SK-N-SH treated with all-trans-retinoic acid at 6 μM for 48 hours (cell line): Measurements from ENCODE around the gene SDK2.

Source experiments
- ATAC-seq: fragments of 200-7000 bp; cut with Tn5 transposase; 3 replicates; pipeline ENCODE4 v1.9.1; 2020; ENCODE audit warnings: mild to moderate bottlenecking, moderate library complexity
- ARNTL ChIP-seq: fragments of 450-650 bp; formaldehyde crosslinking; IDR thresholded peaks from 2 replicates; pipeline ENCODE4 v1.5.0; 2020; ENCODE audit warnings: low read depth, mild to moderate bottlenecking, moderate library complexity, borderline replicate concordance
- BACH2 ChIP-seq: fragments of 250-450 bp; sonication (Bioruptor Pico); IDR thresholded peaks from 2 replicates; pipeline ENCODE4 v1.9.0; 2021; ENCODE audit warnings: mild to moderate bottlenecking, borderline replicate concordance
- CSDC2 ChIP-seq: fragments of 250-450 bp; sonication (Bioruptor Pico); IDR thresholded peaks from 2 replicates; pipeline ENCODE4 v1.5.0; 2020; ENCODE audit warnings: mild to moderate bottlenecking, moderate library complexity
- ESRRG ChIP-seq: fragments of 250-450 bp; sonication (Bioruptor Pico); IDR thresholded peaks from 2 replicates; pipeline ENCODE4 v1.6.1; 2021; ENCODE audit warnings: mild to moderate bottlenecking
- GLIS3 ChIP-seq: fragments of 250-450 bp; sonication (Bioruptor Pico); IDR thresholded peaks from 2 replicates; pipeline ENCODE4 v1.5.0; 2020; ENCODE audit warnings: mild to moderate bottlenecking, moderate library complexity
- ISL1 ChIP-seq: fragments of 250-450 bp; sonication (Bioruptor Pico); IDR thresholded peaks from 2 replicates; pipeline ENCODE4 v2.1.2; 2022; ENCODE audit warnings: mild to moderate bottlenecking, moderate library complexity
- OSR1 ChIP-seq: fragments of 250-450 bp; sonication (Bioruptor Pico); IDR thresholded peaks from 2 replicates; pipeline ENCODE4 v1.8.0; 2022; ENCODE audit warnings: moderate library complexity, mild to moderate bottlenecking, inconsistent platforms
- PPARA ChIP-seq: fragments of 250-450 bp; sonication (Bioruptor Pico); IDR thresholded peaks from 2 replicates; pipeline ENCODE4 v1.5.0; 2020; ENCODE audit warnings: mild to moderate bottlenecking, borderline replicate concordance
- RARB ChIP-seq: fragments of 250-450 bp; sonication (Bioruptor Pico); IDR thresholded peaks from 2 replicates; pipeline ENCODE4 v1.8.0; 2021; ENCODE audit warnings: mild to moderate bottlenecking, moderate library complexity
- SNAI2 ChIP-seq: fragments of 250-450 bp; sonication (Bioruptor Pico); IDR thresholded peaks from 2 replicates; pipeline ENCODE4 v1.5.0; 2020; ENCODE audit warnings: mild to moderate bottlenecking, moderate library complexity
- TCF4 ChIP-seq: fragments of 250-450 bp; sonication (Bioruptor Pico); IDR thresholded peaks from 2 replicates; pipeline ENCODE4 v1.8.0; 2021; ENCODE audit warnings: mild to moderate bottlenecking, moderate library complexity, borderline replicate concordance
- TOX ChIP-seq: fragments of 250-450 bp; sonication (Bioruptor Pico); IDR thresholded peaks from 2 replicates; pipeline ENCODE4 v1.8.0; 2021; ENCODE audit warnings: mild to moderate bottlenecking, moderate library complexity, borderline replicate concordance
- ZC3H10 ChIP-seq: fragments of 250-450 bp; sonication (Bioruptor Pico); IDR thresholded peaks from 2 replicates; pipeline ENCODE4 v1.5.1; 2021; ENCODE audit warnings: mild to moderate bottlenecking, moderate library complexity
- ZFP30 ChIP-seq: fragments of 450-650 bp; formaldehyde crosslinking; IDR thresholded peaks from 2 replicates; pipeline ENCODE4 v1.5.0; 2022; ENCODE audit warnings: mild to moderate bottlenecking, moderate library complexity
- ZNF565 ChIP-seq: fragments of 450-650 bp; formaldehyde crosslinking; conservative IDR thresholded peaks from 2 replicates; pipeline ENCODE4 v1.5.0; 2020; ENCODE audit warnings: low read depth, mild to moderate bottlenecking, moderate library complexity
- ZNF70 ChIP-seq: fragments of 450-650 bp; formaldehyde crosslinking; IDR thresholded peaks from 2 replicates; pipeline ENCODE4 v1.5.0; 2020; ENCODE audit warnings: mild to moderate bottlenecking, moderate library complexity
- ZNF8 ChIP-seq: fragments of 450-650 bp; formaldehyde crosslinking; IDR thresholded peaks from 2 replicates; pipeline ENCODE4 v1.5.0; 2020; ENCODE audit warnings: mild to moderate bottlenecking, moderate library complexity
- TF ChIP-seq, protein P1 (sequence below): fragments of 250-450 bp; sonication (Bioruptor Pico); IDR thresholded peaks from 2 replicates; pipeline ENCODE4 v1.8.0; 2021; ENCODE audit warnings: low read depth, mild to moderate bottlenecking, moderate library complexity, borderline replicate concordance
- TF ChIP-seq, protein P2 (sequence below): fragments of 250-450 bp; sonication (Bioruptor Pico); IDR thresholded peaks from 2 replicates; pipeline ENCODE4 v1.5.0; 2020; ENCODE audit warnings: mild to moderate bottlenecking, moderate library complexity
- TF ChIP-seq, protein P3 (sequence below): fragments of 250-450 bp; sonication (Bioruptor Pico); IDR thresholded peaks from 2 replicates; pipeline ENCODE4 v1.8.0; 2020; ENCODE audit warnings: mild to moderate bottlenecking, moderate library complexity, borderline replicate concordance
- TF ChIP-seq, protein P4 (sequence below): fragments of 250-450 bp; sonication (Bioruptor Pico); IDR thresholded peaks from 2 replicates; pipeline ENCODE4 v1.5.1; 2020; ENCODE audit warnings: low read depth, mild to moderate bottlenecking, moderate library complexity
- TF ChIP-seq, protein P5 (sequence below): fragments of 250-450 bp; sonication (Bioruptor Pico); IDR thresholded peaks from 2 replicates; pipeline ENCODE4 v1.5.1; 2021; ENCODE audit warnings: mild to moderate bottlenecking, moderate library complexity

Gene SDK2

DNA sequence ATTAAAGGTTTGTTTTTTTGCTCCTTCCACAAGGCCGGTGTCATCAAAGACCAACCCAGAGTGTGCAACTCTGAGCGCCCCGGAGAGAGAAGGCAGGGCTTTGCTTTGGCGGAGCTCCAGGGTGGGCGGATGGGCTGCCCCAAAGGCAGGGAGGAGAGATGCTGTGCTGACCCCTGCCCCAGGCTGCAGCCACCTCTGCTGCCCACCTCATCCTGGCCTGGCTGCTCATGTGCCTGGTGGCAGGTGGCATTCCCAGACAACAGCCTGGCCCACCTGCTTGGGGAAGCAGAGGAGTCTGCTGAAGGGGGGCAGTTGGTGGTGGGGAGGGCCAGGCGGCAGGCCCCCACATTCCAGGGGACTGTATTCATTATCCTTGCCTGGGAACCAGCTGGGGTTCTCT, 122.1 kb downstream of the SDK2 start (continued):
- TF ChIP-seq, protein P1, sequence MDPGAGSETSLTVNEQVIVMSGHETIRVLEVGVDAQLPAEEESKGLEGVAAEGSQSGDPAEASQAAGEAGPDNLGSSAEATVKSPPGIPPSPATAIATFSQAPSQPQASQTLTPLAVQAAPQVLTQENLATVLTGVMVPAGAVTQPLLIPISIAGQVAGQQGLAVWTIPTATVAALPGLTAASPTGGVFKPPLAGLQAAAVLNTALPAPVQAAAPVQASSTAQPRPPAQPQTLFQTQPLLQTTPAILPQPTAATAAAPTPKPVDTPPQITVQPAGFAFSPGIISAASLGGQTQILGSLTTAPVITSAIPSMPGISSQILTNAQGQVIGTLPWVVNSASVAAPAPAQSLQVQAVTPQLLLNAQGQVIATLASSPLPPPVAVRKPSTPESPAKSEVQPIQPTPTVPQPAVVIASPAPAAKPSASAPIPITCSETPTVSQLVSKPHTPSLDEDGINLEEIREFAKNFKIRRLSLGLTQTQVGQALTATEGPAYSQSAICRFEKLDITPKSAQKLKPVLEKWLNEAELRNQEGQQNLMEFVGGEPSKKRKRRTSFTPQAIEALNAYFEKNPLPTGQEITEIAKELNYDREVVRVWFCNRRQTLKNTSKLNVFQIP (CRISPR knock-in tag) = no peak

DNA sequence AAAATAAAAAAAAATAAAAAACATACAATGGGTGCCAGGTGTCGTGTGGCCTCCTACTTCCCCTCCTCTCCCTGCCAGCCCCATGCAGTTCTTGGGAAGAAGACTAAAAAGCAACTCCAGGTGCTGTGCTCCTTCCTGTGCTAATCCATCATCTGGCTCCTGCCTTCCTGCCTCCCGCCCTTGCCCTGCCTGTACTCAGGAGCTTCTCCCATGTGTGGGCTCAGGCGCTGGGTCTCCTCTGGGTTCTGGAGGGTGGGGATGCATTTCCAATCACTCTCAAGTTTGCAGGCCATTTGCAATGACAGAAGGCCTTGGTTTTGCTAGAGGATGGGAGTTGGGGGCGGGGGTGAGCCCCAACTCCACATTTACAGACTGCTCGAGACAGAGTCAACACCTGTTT, 122.9 kb downstream of the SDK2 start:
- ATAC-seq = no peak
- TF ChIP-seq ZNF565 (no peak), ZFP30 (no peak), OSR1 (CRISPR knock-in tag) (no peak), PPARA (CRISPR knock-in tag) (no peak), TOX (CRISPR knock-in tag) (no peak), ZNF70 (CRISPR knock-in tag) (no peak), TCF4 (CRISPR knock-in tag) (no peak), ZC3H10 (no peak), ESRRG (CRISPR knock-in tag) (no peak), RARB (CRISPR knock-in tag) (no peak), CSDC2 (CRISPR knock-in tag) (no peak), BACH2 (CRISPR knock-in tag) (no peak), ARNTL (no peak)
- TF ChIP-seq, protein P2, sequence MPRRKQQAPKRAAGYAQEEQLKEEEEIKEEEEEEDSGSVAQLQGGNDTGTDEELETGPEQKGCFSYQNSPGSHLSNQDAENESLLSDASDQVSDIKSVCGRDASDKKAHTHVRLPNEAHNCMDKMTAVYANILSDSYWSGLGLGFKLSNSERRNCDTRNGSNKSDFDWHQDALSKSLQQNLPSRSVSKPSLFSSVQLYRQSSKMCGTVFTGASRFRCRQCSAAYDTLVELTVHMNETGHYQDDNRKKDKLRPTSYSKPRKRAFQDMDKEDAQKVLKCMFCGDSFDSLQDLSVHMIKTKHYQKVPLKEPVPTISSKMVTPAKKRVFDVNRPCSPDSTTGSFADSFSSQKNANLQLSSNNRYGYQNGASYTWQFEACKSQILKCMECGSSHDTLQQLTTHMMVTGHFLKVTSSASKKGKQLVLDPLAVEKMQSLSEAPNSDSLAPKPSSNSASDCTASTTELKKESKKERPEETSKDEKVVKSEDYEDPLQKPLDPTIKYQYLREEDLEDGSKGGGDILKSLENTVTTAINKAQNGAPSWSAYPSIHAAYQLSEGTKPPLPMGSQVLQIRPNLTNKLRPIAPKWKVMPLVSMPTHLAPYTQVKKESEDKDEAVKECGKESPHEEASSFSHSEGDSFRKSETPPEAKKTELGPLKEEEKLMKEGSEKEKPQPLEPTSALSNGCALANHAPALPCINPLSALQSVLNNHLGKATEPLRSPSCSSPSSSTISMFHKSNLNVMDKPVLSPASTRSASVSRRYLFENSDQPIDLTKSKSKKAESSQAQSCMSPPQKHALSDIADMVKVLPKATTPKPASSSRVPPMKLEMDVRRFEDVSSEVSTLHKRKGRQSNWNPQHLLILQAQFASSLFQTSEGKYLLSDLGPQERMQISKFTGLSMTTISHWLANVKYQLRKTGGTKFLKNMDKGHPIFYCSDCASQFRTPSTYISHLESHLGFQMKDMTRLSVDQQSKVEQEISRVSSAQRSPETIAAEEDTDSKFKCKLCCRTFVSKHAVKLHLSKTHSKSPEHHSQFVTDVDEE = no peak
- TF ChIP-seq, protein P3, sequence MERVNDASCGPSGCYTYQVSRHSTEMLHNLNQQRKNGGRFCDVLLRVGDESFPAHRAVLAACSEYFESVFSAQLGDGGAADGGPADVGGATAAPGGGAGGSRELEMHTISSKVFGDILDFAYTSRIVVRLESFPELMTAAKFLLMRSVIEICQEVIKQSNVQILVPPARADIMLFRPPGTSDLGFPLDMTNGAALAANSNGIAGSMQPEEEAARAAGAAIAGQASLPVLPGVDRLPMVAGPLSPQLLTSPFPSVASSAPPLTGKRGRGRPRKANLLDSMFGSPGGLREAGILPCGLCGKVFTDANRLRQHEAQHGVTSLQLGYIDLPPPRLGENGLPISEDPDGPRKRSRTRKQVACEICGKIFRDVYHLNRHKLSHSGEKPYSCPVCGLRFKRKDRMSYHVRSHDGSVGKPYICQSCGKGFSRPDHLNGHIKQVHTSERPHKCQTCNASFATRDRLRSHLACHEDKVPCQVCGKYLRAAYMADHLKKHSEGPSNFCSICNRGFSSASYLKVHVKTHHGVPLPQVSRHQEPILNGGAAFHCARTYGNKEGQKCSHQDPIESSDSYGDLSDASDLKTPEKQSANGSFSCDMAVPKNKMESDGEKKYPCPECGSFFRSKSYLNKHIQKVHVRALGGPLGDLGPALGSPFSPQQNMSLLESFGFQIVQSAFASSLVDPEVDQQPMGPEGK (CRISPR knock-in tag) = no peak
- TF ChIP-seq, protein P4, sequence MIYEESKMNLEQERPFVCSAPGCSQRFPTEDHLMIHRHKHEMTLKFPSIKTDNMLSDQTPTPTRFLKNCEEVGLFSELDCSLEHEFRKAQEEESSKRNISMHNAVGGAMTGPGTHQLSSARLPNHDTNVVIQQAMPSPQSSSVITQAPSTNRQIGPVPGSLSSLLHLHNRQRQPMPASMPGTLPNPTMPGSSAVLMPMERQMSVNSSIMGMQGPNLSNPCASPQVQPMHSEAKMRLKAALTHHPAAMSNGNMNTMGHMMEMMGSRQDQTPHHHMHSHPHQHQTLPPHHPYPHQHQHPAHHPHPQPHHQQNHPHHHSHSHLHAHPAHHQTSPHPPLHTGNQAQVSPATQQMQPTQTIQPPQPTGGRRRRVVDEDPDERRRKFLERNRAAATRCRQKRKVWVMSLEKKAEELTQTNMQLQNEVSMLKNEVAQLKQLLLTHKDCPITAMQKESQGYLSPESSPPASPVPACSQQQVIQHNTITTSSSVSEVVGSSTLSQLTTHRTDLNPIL = no peak
- TF ChIP-seq, protein P5, sequence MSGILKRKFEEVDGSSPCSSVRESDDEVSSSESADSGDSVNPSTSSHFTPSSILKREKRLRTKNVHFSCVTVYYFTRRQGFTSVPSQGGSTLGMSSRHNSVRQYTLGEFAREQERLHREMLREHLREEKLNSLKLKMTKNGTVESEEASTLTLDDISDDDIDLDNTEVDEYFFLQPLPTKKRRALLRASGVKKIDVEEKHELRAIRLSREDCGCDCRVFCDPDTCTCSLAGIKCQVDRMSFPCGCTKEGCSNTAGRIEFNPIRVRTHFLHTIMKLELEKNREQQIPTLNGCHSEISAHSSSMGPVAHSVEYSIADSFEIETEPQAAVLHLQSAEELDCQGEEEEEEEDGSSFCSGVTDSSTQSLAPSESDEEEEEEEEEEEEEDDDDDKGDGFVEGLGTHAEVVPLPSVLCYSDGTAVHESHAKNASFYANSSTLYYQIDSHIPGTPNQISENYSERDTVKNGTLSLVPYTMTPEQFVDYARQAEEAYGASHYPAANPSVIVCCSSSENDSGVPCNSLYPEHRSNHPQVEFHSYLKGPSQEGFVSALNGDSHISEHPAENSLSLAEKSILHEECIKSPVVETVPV = no peak
- TF ChIP-seq, protein P1 (CRISPR knock-in tag) = no peak
- TF ChIP-seq, all 23 proteins: peak for 0

DNA sequence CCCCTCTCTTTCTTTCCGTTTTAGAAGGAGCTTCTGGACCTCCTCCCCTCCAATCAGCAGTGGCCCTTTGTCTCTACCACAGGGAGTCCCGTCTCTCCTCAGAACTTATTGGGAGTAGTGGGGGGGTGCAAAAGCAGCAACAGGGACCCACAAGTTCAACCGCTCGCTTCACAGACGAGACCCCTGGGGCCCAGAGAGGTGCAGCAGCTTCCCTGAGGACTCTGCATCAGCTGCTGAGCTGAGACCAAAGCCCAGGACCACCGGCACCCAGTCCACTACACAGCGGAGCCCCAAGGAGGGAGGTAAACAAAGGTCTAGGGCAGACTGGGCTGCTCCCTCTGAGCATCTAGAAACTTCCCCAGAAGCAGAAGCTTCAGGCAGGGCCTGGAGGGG, 123.9 kb downstream of the SDK2 start:
- ATAC-seq = no peak
- TF ChIP-seq BACH2 (CRISPR knock-in tag) (no peak), GLIS3 (CRISPR knock-in tag) (no peak), ZNF565 (no peak), SNAI2 (no peak), ZNF8 (CRISPR knock-in tag) (no peak), ZC3H10 (no peak), ISL1 (no peak), CSDC2 (CRISPR knock-in tag) (no peak), TCF4 (CRISPR knock-in tag) (no peak), ESRRG (CRISPR knock-in tag) (no peak), ARNTL (no peak), TOX (CRISPR knock-in tag) (no peak)
- TF ChIP-seq, protein P3 (CRISPR knock-in tag) = no peak
- TF ChIP-seq, protein P4 = no peak
